ENCODE data around the gene GPR162.

The GPR162 gene

GRCh38 chr12:6824085-6824775, 2.6 kb downstream of the GPR162 start:
- no peak for DNase-seq

- no peak for DNase-seq
Measured at GRCh38 chr12:6824901-6825381, 3.3 kb downstream of the GPR162 start.

DNA sequence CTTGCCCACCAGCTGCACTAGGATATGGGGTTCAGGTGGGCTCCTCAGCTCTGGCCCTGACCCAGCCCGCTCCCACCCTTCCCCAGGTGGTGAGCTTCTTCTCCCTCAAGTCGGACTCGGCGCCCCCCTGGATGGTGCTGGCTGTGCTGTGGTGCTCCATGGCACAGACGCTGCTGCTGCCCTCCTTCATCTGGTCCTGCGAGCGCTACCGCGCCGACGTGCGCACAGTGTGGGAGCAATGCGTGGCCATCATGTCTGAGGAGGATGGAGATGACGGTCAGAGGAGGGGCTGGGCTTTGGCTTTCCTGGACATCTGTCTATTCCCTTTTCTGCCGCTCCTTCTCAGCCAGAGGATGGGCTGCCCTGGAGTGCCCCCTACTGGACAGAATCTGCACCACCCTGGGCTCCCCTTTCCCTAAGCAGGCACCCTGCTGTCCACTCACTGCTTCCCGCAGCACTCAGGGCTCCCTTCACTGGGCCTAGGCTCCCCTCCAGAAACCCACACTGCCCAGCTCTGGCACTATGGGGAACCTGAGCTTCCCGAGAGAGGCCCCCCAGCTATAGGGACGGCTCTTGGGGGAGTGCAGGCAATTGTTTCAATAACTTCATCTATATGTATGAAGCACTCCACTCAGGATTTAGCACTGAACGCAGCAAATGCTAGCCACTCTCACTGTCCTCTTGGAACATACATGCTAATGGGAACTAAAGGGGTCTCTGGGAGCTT, 3.9 kb downstream of the GPR162 start:
- peak; percentile 88 to 91 for DNase-seq

- DNase-seq, result no peak
Measured at GRCh38 chr12:6826125-6826733, 4.6 kb downstream of the GPR162 start.

- no peak for DNase-seq
Measured at GRCh38 chr12:6826734-6827436, 5.3 kb downstream of the GPR162 start.

GRCh38 chr12:6827437-6827911, 5.9 kb downstream of the GPR162 start:
- DNase-seq, result peak; percentile 78 to 92

DNA sequence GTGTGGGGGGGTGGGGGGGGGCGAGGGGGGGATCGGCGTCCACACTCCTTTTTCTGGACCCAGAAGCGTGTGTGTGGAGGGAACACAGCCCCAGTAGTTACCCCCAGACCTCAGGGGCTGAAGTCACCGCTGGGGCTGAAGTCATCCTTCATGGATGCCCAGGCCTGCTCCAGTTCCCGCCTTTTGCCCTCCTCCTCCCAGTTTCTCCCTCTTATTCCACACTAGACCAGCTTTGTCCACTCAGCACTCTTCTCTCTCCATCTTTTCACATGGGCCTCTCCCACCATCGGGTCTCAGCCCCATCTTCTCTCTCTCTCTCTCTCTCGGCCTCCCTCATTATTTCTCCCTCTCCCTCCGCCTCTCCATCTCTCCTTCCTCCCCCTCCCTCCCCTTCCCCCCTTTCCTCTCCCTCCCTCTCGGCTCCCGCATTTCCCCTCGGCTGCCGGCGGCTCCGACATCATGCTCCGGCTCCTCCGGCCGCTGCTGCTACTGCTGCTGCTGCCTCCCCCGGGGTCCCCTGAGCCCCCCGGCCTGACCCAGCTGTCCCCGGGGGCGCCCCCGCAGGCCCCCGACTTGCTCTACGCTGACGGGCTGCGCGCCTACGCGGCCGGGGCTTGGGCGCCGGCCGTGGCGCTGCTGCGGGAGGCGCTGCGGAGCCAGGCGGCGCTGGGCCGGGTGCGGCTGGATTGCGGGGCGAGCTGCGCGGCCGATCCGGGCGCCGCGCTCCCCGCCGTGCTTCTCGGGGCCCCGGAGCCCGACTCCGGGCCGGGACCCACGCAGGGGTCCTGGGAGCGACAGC, 6.6 kb downstream of the GPR162 start, which contains the start of gene P3H3:
P3H3 (plus strand) TSS at position 426 of the 799 bp plus-strand sequence; CDS start at position 460, 34 bp downstream.
- DNase-seq, result peak; percentile 14 to 52

GRCh38 chr12:6828781-6829535, 7.3 kb downstream of the GPR162 start:
- peak in 1 of 2 experiments; percentile 52 for DNase-seq

GRCh38 chr12:6829536-6830220, 8.1 kb downstream of the GPR162 start:
- peak in 1 of 2 experiments; percentile 52 for DNase-seq

DNA sequence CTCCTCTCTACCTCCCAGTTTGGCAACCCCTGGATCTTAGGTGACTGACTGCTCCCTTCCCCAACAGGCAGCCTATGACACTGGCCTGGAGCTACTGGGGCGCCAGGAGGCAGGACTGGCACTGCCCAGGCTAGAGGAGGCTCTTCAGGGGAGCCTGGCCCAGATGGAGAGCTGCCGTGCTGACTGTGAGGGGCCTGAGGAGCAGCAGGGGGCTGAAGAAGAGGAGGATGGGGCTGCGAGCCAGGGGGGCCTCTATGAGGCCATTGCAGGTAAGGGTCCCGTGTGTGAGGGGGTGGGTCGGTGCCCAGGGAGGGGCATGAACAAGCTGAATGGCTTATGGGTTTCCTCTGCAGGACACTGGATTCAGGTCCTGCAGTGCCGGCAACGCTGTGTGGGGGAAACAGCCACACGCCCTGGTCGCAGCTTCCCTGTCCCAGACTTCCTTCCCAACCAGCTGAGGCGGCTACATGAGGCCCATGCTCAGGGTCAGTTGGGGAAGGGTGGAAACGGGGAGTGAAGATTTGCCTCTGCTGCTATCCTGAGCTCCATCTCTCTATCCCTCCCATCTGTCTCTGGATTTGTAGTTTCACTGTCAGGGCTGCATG, 8.8 kb downstream of the GPR162 start:
- DNase-seq, result no peak

DNA sequence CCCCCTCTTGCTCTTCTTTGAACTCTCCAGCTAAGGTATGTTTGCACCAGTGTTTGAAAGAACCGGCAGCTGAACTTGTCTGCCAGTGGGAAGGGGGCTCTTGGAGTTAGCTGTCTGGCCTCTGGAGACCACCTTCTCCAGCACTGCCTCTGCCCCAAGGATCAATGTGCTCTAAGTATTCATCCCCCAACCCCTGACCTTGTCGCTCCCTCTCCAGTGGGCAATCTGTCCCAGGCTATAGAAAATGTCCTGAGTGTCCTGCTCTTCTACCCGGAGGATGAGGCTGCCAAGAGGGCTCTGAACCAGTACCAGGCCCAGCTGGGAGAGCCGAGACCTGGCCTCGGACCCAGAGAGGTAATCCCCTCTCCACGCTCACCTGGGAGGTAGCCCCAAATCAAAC, 9.4 kb downstream of the GPR162 start:
- DNase-seq, result no peak

GRCh38 chr12:6831450-6831995, 9.9 kb downstream of the GPR162 start:
- DNase-seq, result no peak

- no peak for DNase-seq
Measured at GRCh38 chr12:6832125-6832524, 10.5 kb downstream of the GPR162 start.

DNA sequence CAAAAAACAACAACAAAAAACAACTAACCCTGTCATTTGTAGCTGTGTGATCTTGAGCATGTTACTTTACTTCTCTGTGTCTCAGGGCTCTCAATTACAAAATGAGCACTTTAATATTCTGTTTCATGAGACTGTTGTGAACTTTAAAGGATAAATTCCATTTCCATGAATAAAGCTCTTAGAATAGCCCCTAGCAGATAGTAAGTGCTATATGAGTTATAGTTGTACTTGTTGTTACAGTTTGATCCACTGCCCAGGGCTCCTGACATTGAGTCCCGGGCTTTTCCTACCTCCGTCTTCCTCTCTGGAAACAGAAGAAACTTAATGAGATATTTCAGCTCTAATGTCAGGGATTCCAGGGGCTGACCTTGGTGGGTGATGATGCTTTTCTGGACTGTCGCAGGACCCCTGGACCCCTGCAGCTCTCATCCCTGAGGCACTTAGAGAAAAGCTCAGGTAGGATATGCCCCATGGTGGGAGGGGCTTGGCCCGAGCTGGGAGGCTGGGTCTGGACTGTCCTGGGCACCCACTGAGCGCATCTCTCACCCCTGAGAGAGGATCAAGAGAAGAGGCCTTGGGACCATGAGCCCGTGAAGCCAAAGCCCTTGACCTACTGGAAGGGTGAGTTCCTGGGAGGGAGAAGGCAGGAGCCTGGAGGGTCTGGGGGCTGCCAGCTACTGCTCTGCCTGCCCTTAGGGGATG, 11.7 kb downstream of the GPR162 start:
- DNase-seq, result no peak

GRCh38 chr12:6834254-6834653, 12.6 kb downstream of the GPR162 start:
- no peak for DNase-seq

GRCh38 chr12:6834873-6835272, 13.3 kb downstream of the GPR162 start:
- no peak for DNase-seq

DNA sequence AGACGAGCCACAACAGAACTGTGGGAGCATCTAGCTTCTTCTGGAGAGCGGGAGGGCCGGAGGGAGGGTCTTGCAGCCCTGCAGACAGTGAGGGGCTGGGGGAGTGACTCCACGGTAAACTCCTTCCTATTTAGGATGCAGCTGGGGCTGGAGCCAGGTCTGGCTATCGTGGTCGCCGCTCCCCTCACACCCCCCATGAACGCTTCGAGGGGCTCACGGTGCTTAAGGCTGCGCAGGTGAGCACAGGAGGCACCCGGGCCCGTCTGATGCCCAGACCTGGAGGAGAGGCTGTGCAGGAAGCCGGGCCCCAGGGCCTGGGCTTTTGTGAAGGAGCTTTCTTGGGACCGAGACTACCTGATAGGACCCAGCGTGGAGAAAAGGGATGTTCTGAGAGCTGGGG, 15.2 kb downstream of the GPR162 start:
- DNase-seq, result no peak

GRCh38 chr12:6837370-6838060, 15.9 kb downstream of the GPR162 start:
- no peak for DNase-seq

GRCh38 chr12:6838854-6839253, 17.2 kb downstream of the GPR162 start:
- no peak for DNase-seq
